Common myeloid progenitor, CD34-positive (primary cell): ENCODE results near the gene WDR36.

Source experiments
- CTCF ChIA-PET: fragments of 350-600 bp; sonication (Branson Sonifier 250); formaldehyde crosslinking; loops from one replicate; lab custom pipeline; 2021; ENCODE audit warnings: antibody characterized with exemption; lab: Charles Lee
- POLR2A ChIA-PET: fragments of 350-600 bp; sonication (Branson Sonifier 250); formaldehyde crosslinking; loops from one replicate; lab custom pipeline; 2021; ENCODE audit warnings: antibody characterized with exemption; lab: Charles Lee
- DNase-seq, 3 donors: peaks; one replicate each; pipeline versions ENCODE4 v3.0.0 to v3.0.0-alpha.2; 2013
- H3K27ac ChIP-seq, 2 experiments: 1 replicate in 1 of 2; 2 replicates in 1 of 2; pipeline ENCODE4 v1.7.0; 2013; ENCODE audit warnings: inconsistent platforms in 2 of 2, low read length in 2 of 2, mild to moderate bottlenecking in 2 of 2, low read depth in 1 of 2, moderate library complexity in 1 of 2; ENCODE audit not compliant: severe bottlenecking in 2 of 2, insufficient read depth in 1 of 2, poor library complexity in 1 of 2
- H3K27me3 ChIP-seq, 5 experiments: replicated peaks in 2 of 5; 1 replicate in 3 of 5; 2 replicates in 2 of 5; pipeline versions ENCODE4 v1.6.1 to v1.7.0; 2013; ENCODE audit warnings: low read length in 4 of 5, mild to moderate bottlenecking in 2 of 5, moderate library complexity in 2 of 5, inconsistent platforms in 1 of 5; ENCODE audit not compliant: insufficient read depth in 5 of 5, control insufficient read depth in 4 of 5
- H3K36me3 ChIP-seq, 4 experiments: 1 replicate in 2 of 4; 2 replicates in 2 of 4; pipeline versions ENCODE4 v1.6.1 to v1.7.0; 2013; ENCODE audit warnings: low read length in 3 of 4, control low read depth in 1 of 4, mild to moderate bottlenecking in 1 of 4; ENCODE audit not compliant: control insufficient read depth in 4 of 4, insufficient read depth in 4 of 4
- H3K4me1 ChIP-seq, 4 experiments: 1 replicate in 3 of 4; 2 replicates in 1 of 4; pipeline versions ENCODE4 v1.6.1 to v1.7.1; 2013; ENCODE audit warnings: low read length in 3 of 4, mild to moderate bottlenecking in 3 of 4, control low read depth in 1 of 4, inconsistent platforms in 1 of 4, moderate library complexity in 1 of 4; ENCODE audit not compliant: control insufficient read depth in 4 of 4, insufficient read depth in 4 of 4; ENCODE audit errors: control extremely low read depth in 1 of 4
- H3K4me3 ChIP-seq, 7 experiments: 1 replicate in 4 of 7; 2 replicates in 3 of 7; pipeline versions ENCODE4 v1.5.1 to v1.7.0; 2013; ENCODE audit warnings: mild to moderate bottlenecking in 7 of 7, low read length in 6 of 7, moderate library complexity in 6 of 7, inconsistent platforms in 2 of 7, low read depth in 2 of 7, control low read depth in 1 of 7; ENCODE audit not compliant: insufficient read depth in 4 of 7, control insufficient read depth in 1 of 7; ENCODE audit errors: extremely low read depth in 1 of 7
- H3K9me3 ChIP-seq, 5 experiments: 1 replicate in 4 of 5; 2 replicates in 1 of 5; pipeline versions ENCODE4 v1.6.1 to v1.7.1; 2013; ENCODE audit warnings: low read length in 4 of 5, mild to moderate bottlenecking in 2 of 5, inconsistent platforms in 1 of 5, low read depth in 1 of 5, moderate library complexity in 1 of 5; ENCODE audit not compliant: control insufficient read depth in 4 of 5, insufficient read depth in 2 of 5; ENCODE audit errors: control extremely low read depth in 1 of 5
- WGBS: methylation state at CpG from one replicate; pipeline ENCODE4 v1.1.5; 2013; ENCODE audit not compliant: insufficient coverage; 5-methylcytosine and 5-hydroxymethylcytosine counted together

The WDR36 gene

DNA sequence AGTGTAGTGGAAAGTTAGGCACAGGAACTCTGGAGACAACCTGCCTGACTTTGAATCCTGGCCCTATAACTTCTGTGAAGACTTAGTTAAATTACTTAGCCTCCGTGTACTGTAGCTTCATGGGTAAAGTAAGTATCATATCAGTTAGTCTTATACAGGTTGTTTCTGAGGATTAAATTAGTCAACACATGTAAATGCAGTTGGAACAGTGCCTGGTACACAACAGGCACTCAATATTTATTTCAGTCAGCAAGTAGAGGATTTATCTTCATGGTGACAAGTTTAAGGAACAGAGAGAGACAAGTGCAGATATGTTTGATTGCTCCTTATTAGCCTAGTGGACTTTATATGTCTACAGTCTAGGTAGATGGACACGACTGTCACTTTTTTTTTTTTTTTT is 17.9 kb upstream of the WDR36 start:
- POLR2A ChIA-PET = no interaction called here
- H3K4me3 ChIP-seq = peak overlapping the region in 1 of 7 experiments; percentile 81
- CTCF ChIA-PET = no interaction called here
- H3K36me3 ChIP-seq = no peaks in the 10 kb centered on the region
- no peak overlapping the region for H3K27ac ChIP-seq
- H3K27me3 ChIP-seq = peaks cover 16 to 61% (median 30%) of the 10 kb centered on the region in 5 experiments
- 100% methylated on average over 1 of the region's 2 CpGs for WGBS
- no peaks in the 10 kb centered on the region for H3K9me3 ChIP-seq
- peaks cover 0 to 26% (median 19%) of the 10 kb centered on the region in 4 experiments for H3K4me1 ChIP-seq
- no peak for DNase-seq

DNA sequence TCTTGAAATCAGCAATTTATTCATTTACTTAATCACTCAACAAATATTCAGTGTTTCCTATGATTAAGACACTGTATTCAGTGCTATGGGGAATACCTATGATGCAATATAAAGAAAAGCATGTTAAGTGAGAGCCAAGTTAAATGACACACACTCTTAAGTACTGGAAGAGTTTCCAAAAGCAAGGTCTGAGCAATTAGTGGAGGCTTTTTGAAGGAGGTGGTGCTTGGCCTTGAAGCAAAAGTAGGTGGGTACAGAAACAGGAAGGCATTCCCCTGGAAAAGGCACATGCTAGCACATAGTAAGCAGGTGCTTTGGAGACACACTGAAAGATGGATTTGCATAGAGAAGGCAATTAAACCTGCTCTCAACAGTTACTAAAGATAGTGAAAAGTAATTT is 16.6 kb upstream of the WDR36 start:
- no peaks in the 10 kb centered on the region for H3K9me3 ChIP-seq
- peaks cover 4 to 48% (median 23%) of the 10 kb centered on the region in 5 experiments for H3K27me3 ChIP-seq
- no peak overlapping the region for H3K27ac ChIP-seq
- CTCF ChIA-PET = no interaction called here
- no peak for DNase-seq
- no peak overlapping the region for H3K4me3 ChIP-seq
- POLR2A ChIA-PET = no interaction called here
- peaks cover 0 to 21% (median 16%) of the 10 kb centered on the region in 4 experiments for H3K4me1 ChIP-seq
- H3K36me3 ChIP-seq = no peaks in the 10 kb centered on the region

DNA sequence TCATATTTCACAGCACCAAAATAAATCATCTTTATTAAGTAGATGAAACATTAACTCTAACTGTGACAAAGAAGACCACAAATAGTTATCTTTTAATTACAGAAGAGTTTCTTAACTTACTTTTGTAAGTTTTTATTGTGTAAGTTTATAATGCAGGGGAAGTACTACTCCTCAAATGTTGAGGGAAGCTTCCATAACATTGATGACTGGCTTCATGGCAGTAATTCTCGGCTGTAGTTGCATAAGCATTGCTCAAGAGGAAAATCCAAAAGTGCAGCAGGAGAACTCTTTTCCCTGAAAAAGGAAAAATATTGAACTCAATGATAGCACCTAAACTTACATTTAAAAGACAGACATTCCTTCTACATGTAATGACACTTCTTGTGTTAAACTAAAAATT is 16.1 kb upstream of the WDR36 start:
- Histone ChIP-seq H3K4me1 (peaks cover 0 to 16% (median 12%) of the 10 kb centered on the region in 4 experiments), H3K36me3 (no peaks in the 10 kb centered on the region), H3K4me3 (no peak overlapping the region), H3K27me3 (peaks cover 3 to 42% (median 20%) of the 10 kb centered on the region in 5 experiments), H3K9me3 (no peaks in the 10 kb centered on the region), H3K27ac (no peak overlapping the region)
- ChIA-PET POLR2A (no interaction called here), CTCF (interaction anchor here (1.0 kb wide), 1 partner anchor 16 kb away, joined by 3 read pairs; the partner anchor contains the start of gene WDR36)
- 100% methylated on average over 1 of the region's 1 CpG for WGBS
- no peak for DNase-seq

DNA sequence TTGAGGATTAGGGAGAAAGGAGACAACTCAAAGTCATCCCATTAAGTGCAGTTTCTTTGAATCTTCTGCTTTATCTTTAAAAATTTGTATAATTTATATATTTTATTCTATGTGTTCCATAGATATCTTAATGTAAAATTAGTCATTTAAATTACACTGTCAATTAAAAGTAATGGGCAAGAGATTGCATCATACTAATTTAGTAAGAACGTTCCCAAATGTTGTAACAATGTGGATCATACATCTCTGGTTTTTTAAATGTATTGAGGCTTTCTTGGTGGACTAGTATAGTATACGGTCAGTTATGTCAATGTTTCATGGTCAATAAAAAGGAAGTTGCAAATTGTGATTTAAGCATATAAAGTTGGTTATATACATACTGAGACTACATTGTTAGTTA is 14.5 kb upstream of the WDR36 start:
- H3K36me3 ChIP-seq = no peaks in the 10 kb centered on the region
- H3K4me1 ChIP-seq = peaks cover 0 to 14% (median 12%) of the 10 kb centered on the region in 4 experiments
- no peak overlapping the region for H3K4me3 ChIP-seq
- no peak overlapping the region for H3K27ac ChIP-seq
- no peak for DNase-seq
- no CpG with 5 or more reads among the region's 2 CpGs for WGBS
- ChIA-PET POLR2A (no interaction called here), CTCF (no interaction called here)
- peaks cover 0 to 2% (median 0%) of the 10 kb centered on the region in 5 experiments for H3K9me3 ChIP-seq
- peaks cover 2 to 26% (median 9%) of the 10 kb centered on the region in 5 experiments for H3K27me3 ChIP-seq

DNA sequence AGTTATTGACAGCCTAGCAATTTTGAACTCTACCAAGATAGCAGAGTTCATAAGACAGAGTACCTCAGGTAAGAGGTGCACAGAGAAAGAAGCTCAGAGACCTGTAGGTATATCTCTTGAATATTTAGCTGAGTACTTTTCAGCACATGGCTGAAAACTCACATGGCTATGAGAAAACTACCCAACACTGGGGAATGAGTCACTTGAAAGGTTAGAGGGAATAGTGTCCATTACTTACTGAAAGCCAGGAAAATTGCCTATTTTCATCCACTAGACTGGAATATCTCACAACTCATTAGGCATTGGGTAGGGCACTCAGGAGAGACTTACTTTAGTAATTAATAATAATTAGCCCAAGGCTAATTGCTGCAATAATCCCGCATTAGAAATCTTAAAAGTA is 12.3 kb upstream of the WDR36 start:
- no peak overlapping the region for H3K4me3 ChIP-seq
- no peaks in the 10 kb centered on the region for H3K36me3 ChIP-seq
- peaks cover 0 to 6% (median 0%) of the 10 kb centered on the region in 5 experiments for H3K27me3 ChIP-seq
- peaks cover 0 to 2% (median 0%) of the 10 kb centered on the region in 4 experiments for H3K4me1 ChIP-seq
- no CpG with 5 or more reads among the region's 1 CpG for WGBS
- H3K27ac ChIP-seq = no peak overlapping the region
- ChIA-PET CTCF (interaction anchor here (1.2 kb wide), 1 partner anchor 8 kb away, joined by 3 read pairs; the partner anchor contains the start of gene TSLP), POLR2A (no interaction called here)
- H3K9me3 ChIP-seq = peaks cover 0 to 5% (median 0%) of the 10 kb centered on the region in 5 experiments
- no peak for DNase-seq

DNA sequence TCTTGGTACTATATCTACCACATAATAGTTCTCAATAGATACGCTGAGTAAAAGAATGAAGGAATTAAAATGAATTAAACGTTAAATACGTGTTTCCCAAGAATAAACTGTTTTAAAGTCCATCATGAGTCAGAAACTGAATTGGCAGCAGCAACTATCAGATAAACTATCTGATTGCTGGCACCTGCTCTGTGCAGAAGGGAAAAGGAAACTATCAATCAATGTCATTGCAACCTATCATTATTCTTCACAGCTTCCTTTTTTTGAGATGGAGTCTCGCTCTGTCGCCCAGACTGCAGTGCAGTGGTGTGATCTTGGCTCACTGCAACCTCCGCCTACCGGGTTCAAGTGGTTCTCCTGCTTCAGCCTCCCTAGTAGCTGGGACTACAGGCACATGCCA is 8.8 kb upstream of the WDR36 start:
- POLR2A ChIA-PET = interaction anchor here (0.7 kb wide), 2 partner anchors 9 to 1621 kb away, joined by 3 to 4 read pairs; no protein-coding TSS in a partner anchor
- CTCF ChIA-PET = no interaction called here
- H3K27ac ChIP-seq = peak overlapping the region in 1 of 2 experiments; percentile 38
- 0% methylated on average over 3 of the region's 7 CpGs for WGBS
- peaks cover 0 to 2% (median 0%) of the 10 kb centered on the region in 4 experiments for H3K4me1 ChIP-seq
- H3K27me3 ChIP-seq = no peaks in the 10 kb centered on the region
- no peak overlapping the region for H3K4me3 ChIP-seq
- peak; percentile 64 to 94 (median 90) for DNase-seq
- peaks cover 0 to 5% (median 0%) of the 10 kb centered on the region in 5 experiments for H3K9me3 ChIP-seq
- H3K36me3 ChIP-seq = no peaks in the 10 kb centered on the region

DNA sequence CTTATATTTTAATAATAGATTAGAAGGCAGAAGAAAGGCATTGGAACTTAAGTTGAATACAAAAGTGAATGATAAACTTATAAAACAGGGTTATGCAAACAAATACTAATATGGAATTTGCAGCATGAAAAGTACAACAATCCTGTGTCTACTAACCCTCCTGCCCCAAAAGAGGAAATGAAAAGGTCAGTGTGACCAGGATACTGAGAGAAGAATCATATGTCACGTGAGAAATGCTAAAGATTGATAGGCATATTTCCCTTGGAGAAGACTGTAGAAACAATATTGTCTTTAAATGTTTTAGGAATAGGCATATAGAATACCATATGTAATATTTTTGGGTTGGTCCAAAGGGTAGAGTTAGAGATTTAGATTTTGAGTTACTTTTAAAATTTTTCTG is 3.8 kb downstream of the WDR36 start:
- no peak overlapping the region for H3K27ac ChIP-seq
- DNase-seq = no peak
- H3K27me3 ChIP-seq = no peaks in the 10 kb centered on the region
- H3K4me1 ChIP-seq = peaks cover 6 to 22% (median 14%) of the 10 kb centered on the region in 4 experiments
- WGBS = no CpG with 5 or more reads among the region's 1 CpG
- H3K4me3 ChIP-seq = no peak overlapping the region
- no peaks in the 10 kb centered on the region for H3K9me3 ChIP-seq
- POLR2A ChIA-PET = no interaction called here
- CTCF ChIA-PET = no interaction called here
- H3K36me3 ChIP-seq = peaks cover 12 to 33% (median 23%) of the 10 kb centered on the region in 4 experiments
